H9 (cell line): ENCODE results near the gene SCRN2. TPM values are rescaled to one million over a fixed set of nuclear protein-coding genes. Genes with fewer than 3 reads are reported as not detected.

Experiments used
- DNase-seq: peaks from one replicate; pipeline ENCODE4 v3.0.0-alpha.2; 2017
- H2AFZ ChIP-seq: one replicate; pipeline ENCODE4 v1.6.1; 2013; ENCODE audit warnings: mild to moderate bottlenecking, low read length, control low read depth, moderate library complexity
- H2AK5ac ChIP-seq: 2 replicates; pipeline ENCODE4 v1.6.1; 2013; ENCODE audit warnings: low read length, control low read depth, mixed read lengths; ENCODE audit not compliant: insufficient read length
- H2BK120ac ChIP-seq: one replicate; pipeline ENCODE4 v1.6.1; 2013; ENCODE audit warnings: low read depth, mild to moderate bottlenecking, low read length, control low read depth, inconsistent platforms; ENCODE audit not compliant: poor library complexity, severe bottlenecking
- H2BK12ac ChIP-seq: 2 replicates; pipeline ENCODE4 v1.6.1; 2013; ENCODE audit warnings: low read length, control low read depth, mixed read lengths, low read depth; ENCODE audit not compliant: insufficient read length
- H2BK15ac ChIP-seq: 2 replicates; pipeline ENCODE4 v1.6.1; 2013; ENCODE audit warnings: low read depth, low read length, control low read depth
- H2BK20ac ChIP-seq: one replicate; pipeline ENCODE4 v1.6.1; 2013; ENCODE audit warnings: low read depth, mild to moderate bottlenecking, low read length, control low read depth, inconsistent platforms; ENCODE audit not compliant: poor library complexity, severe bottlenecking
- H2BK5ac ChIP-seq: 2 replicates; pipeline ENCODE4 v1.6.1; 2013; ENCODE audit warnings: low read length, control low read depth, mixed read lengths; ENCODE audit not compliant: insufficient read length
- H3K14ac ChIP-seq: 2 replicates; pipeline ENCODE4 v1.6.1; 2013; ENCODE audit warnings: low read length, control low read depth; ENCODE audit not compliant: insufficient read depth
- H3K18ac ChIP-seq: 2 replicates; pipeline ENCODE4 v1.6.1; 2013; ENCODE audit warnings: low read depth, mild to moderate bottlenecking, mixed read lengths, low read length, control low read depth; ENCODE audit not compliant: insufficient read length
- H3K23ac ChIP-seq: 2 replicates; pipeline ENCODE4 v1.6.1; 2013; ENCODE audit warnings: low read length, control low read depth, mixed read lengths, low read depth; ENCODE audit not compliant: insufficient read length
- H3K23me2 ChIP-seq: 2 replicates; pipeline ENCODE4 v1.6.1; 2013; ENCODE audit warnings: low read depth, mild to moderate bottlenecking, mixed read lengths, low read length, control low read depth; ENCODE audit not compliant: insufficient read length, poor library complexity, severe bottlenecking
- H3K27ac ChIP-seq: 2 replicates; pipeline ENCODE4 v1.5.1; 2013; ENCODE audit warnings: low read length, control low read depth, mixed read lengths, low read depth; ENCODE audit not compliant: insufficient read length
- H3K27me3 ChIP-seq: 2 replicates; pipeline ENCODE4 v1.6.1; 2013; ENCODE audit warnings: low read length, control low read depth, inconsistent platforms; ENCODE audit not compliant: insufficient read depth
- H3K4ac ChIP-seq: 2 replicates; pipeline ENCODE4 v1.6.1; 2013; ENCODE audit warnings: low read depth, mild to moderate bottlenecking, control low read depth, inconsistent platforms, low read length, moderate library complexity
- H3K4me1 ChIP-seq: 2 replicates; pipeline ENCODE4 v1.6.1; 2013; ENCODE audit warnings: low read length, control low read depth, inconsistent platforms; ENCODE audit not compliant: insufficient read depth
- H3K4me2 ChIP-seq: 2 replicates; pipeline ENCODE4 v1.6.1; 2013; ENCODE audit warnings: low read length, control low read depth, mixed read lengths; ENCODE audit not compliant: insufficient read length, insufficient read depth
- H3K56ac ChIP-seq: 2 replicates; pipeline ENCODE4 v1.6.1; 2013; ENCODE audit warnings: low read depth, mild to moderate bottlenecking, mixed read lengths, low read length, control low read depth; ENCODE audit not compliant: insufficient read length
- H3K79me1 ChIP-seq: 2 replicates; pipeline ENCODE4 v1.6.1; 2013; ENCODE audit warnings: low read depth, mild to moderate bottlenecking, moderate library complexity, low read length, control low read depth, inconsistent platforms; ENCODE audit not compliant: insufficient read depth, poor library complexity, severe bottlenecking
- H3K79me2 ChIP-seq: 2 replicates; pipeline ENCODE4 v1.6.1; 2013; ENCODE audit warnings: low read length, control low read depth, inconsistent platforms; ENCODE audit not compliant: insufficient read depth
- H3K9ac ChIP-seq: 2 replicates; pipeline ENCODE4 v1.6.1; 2013; ENCODE audit warnings: low read length, control low read depth, mixed read lengths; ENCODE audit not compliant: insufficient read length; ENCODE audit errors: extremely low read depth
- H3K9me3 ChIP-seq: one replicate; pipeline ENCODE4 v1.6.1; 2013; ENCODE audit warnings: low read depth, low read length, inconsistent platforms; ENCODE audit not compliant: control insufficient read depth
- H3T11ph ChIP-seq: one replicate; pipeline ENCODE4 v1.6.1; 2013; ENCODE audit warnings: mild to moderate bottlenecking, low read length, control low read depth, inconsistent platforms
- H4K20me1 ChIP-seq: one replicate; pipeline ENCODE4 v1.6.1; 2013; ENCODE audit not compliant: control insufficient read depth, insufficient read length, insufficient read depth
- H4K5ac ChIP-seq: 2 replicates; pipeline ENCODE4 v1.6.1; 2013; ENCODE audit warnings: low read depth, mild to moderate bottlenecking, mixed read lengths, low read length, control low read depth; ENCODE audit not compliant: insufficient read length
- H4K8ac ChIP-seq: replicated peaks from 2 replicates; pipeline ENCODE4 v1.6.1; 2013; ENCODE audit warnings: low read length, control low read depth, mixed read lengths, low read depth; ENCODE audit not compliant: insufficient read length
- H4K91ac ChIP-seq: 2 replicates; pipeline ENCODE4 v1.6.1; 2013; ENCODE audit warnings: low read depth, mild to moderate bottlenecking, moderate library complexity, mixed read lengths, low read length, control low read depth; ENCODE audit not compliant: insufficient read length
- H3K27ac Mint-ChIP-seq, 3 experiments: 2 replicates in 2 of 3; 3 replicates in 1 of 3; pipeline ENCODE4 v1.8.0; 2020 to 2021; ENCODE audit warnings: mixed read lengths in 3 of 3, mild to moderate bottlenecking in 1 of 3, moderate library complexity in 1 of 3
- H3K27me3 Mint-ChIP-seq: 2 replicates; pipeline ENCODE4 v1.8.0; 2021; ENCODE audit warnings: low read depth, mild to moderate bottlenecking, moderate library complexity, mixed read lengths
- H3K36me3 Mint-ChIP-seq, 3 experiments: 2 replicates in 2 of 3; 3 replicates in 1 of 3; pipeline ENCODE4 v1.8.0; 2020 to 2021; ENCODE audit warnings: low read depth in 3 of 3, mixed read lengths in 3 of 3; ENCODE audit not compliant: insufficient read depth in 1 of 3
- H3K4me1 Mint-ChIP-seq, 2 experiments: 2 replicates each; pipeline ENCODE4 v1.8.0; 2020; ENCODE audit warnings: mixed read lengths in 2 of 2
- H3K4me3 Mint-ChIP-seq, 2 experiments: 2 replicates in 1 of 2; 3 replicates in 1 of 2; pipeline ENCODE4 v1.8.0; 2020 to 2021; ENCODE audit warnings: mild to moderate bottlenecking in 2 of 2, mixed read lengths in 2 of 2, moderate library complexity in 1 of 2
- H3K9me3 Mint-ChIP-seq, 2 experiments: 2 replicates in 1 of 2; 3 replicates in 1 of 2; pipeline ENCODE4 v1.8.0; 2020; ENCODE audit warnings: mild to moderate bottlenecking in 2 of 2, mixed read lengths in 2 of 2, moderate library complexity in 1 of 2
- WGBS: extraction: QIAGEN DNeasy Blood & Tissue Kit; methylation state at CpG from one replicate; pipeline ENCODE4 v1.1.7; 2013; ENCODE audit warnings: missing lambda C conversion rate, low lambda C conversion rate, mixed read lengths; ENCODE audit not compliant: insufficient read length; ENCODE audit errors: extremely low coverage; 5-methylcytosine and 5-hydroxymethylcytosine counted together
- total RNA-seq: library from RNA; stranded (reverse); gene quantifications from 2 replicates; pipeline ENCODE4 v1.2.1, GENCODE V29; 2021
- TF ChIP-seq, protein P1 (sequence below): fragments of 200-600 bp; sonication (generic); conservative IDR thresholded peaks from 3 replicates; pipeline ENCODE4 v1.8.0; 2021; ENCODE audit warnings: antibody characterized with exemption, mild to moderate bottlenecking

Gene SCRN2
- total RNA-seq, 1 experiment from 2014 or later, result 34.0 TPM

DNA sequence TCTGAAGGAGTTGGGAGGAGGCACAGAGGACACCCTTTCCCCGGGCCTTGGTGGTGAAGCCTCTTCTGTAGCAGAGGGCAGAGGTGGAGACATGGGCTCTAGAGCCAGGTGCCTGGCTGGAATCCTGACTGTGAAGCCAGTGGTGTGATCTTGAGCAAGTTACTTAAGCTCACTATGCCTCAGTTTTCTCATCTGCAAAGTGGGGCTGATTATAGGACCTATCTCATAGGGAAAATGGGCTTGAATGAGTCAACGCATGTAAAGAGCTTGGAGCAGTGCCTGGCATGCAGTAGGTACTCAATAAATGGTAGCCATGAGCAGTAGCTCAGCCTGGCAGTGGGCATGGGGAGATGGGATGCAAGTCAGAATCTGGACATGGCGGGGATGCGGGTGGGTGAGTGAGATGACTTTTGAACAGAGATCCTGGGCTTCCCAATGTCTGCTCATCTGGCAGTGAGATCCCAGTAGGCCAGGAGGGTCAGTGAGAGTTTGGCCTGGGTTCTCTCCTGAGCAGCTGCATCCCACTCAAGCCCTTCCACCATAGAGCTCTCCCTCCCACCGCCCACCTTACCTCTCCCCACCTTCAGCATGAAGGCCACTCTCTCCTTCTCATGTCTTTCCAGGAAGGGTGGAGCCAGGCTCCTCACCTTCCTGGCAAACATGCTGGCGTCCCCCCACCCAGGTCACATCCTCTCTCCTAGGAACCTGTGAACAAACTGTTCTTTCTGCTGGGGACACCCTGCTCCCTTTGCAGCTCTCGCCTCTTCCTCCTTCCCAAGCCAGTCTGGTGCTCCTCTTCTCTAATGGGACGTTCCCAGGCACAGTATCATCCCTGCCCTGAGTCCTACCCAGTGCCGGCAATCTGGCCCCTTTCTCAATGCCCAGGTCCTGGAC, 41.9 kb upstream of the SCRN2 start:
- Histone ChIP-seq H3K27me3 (no peaks in the 10 kb centered on the region; the same call in 1 of the 2 replicates), H3K4ac (no peak overlapping the region), H3K79me2 (no peaks in the 10 kb centered on the region), H3K9me3 (no peaks in the 10 kb centered on the region), H3K23ac (no peak overlapping the region), H3K23me2 (no peaks in the 10 kb centered on the region), H3K9ac (no peak overlapping the region), H3T11ph (no peak overlapping the region), H2BK12ac (no peak overlapping the region), H3K79me1 (no peaks in the 10 kb centered on the region), H3K4me2 (no peak overlapping the region), H4K8ac (no peak overlapping the region), H4K91ac (no peak overlapping the region), H2BK15ac (no peak overlapping the region), H2BK20ac (no peak overlapping the region), H2AK5ac (no peak overlapping the region), H3K18ac (no peak overlapping the region), H4K20me1 (no peaks in the 10 kb centered on the region), H2BK120ac (no peak overlapping the region), H3K56ac (no peak overlapping the region), H3K14ac (no peak overlapping the region; the same call in 1 of the 2 replicates), H3K4me1 (peaks cover 3% of the 10 kb centered on the region; the same call in 1 of the 2 replicates), H4K5ac (no peak overlapping the region), H2AFZ (no peak overlapping the region), H2BK5ac (no peak overlapping the region), H3K27ac (no peak overlapping the region)
- Mint-ChIP-seq H3K27ac (no peak overlapping the region), H3K4me3 (no peak overlapping the region; a peak in 1 of 5 replicates), H3K4me1 (peaks cover 25 to 35% of the 10 kb centered on the region in 2 experiments), H3K9me3 (no peaks in the 10 kb centered on the region), H3K36me3 (no peaks in the 10 kb centered on the region), H3K27me3 (peaks cover 27% of the 10 kb centered on the region)
- WGBS, result no CpG with 5 or more reads among the region's 9 CpGs
- TF ChIP-seq, protein P1, sequence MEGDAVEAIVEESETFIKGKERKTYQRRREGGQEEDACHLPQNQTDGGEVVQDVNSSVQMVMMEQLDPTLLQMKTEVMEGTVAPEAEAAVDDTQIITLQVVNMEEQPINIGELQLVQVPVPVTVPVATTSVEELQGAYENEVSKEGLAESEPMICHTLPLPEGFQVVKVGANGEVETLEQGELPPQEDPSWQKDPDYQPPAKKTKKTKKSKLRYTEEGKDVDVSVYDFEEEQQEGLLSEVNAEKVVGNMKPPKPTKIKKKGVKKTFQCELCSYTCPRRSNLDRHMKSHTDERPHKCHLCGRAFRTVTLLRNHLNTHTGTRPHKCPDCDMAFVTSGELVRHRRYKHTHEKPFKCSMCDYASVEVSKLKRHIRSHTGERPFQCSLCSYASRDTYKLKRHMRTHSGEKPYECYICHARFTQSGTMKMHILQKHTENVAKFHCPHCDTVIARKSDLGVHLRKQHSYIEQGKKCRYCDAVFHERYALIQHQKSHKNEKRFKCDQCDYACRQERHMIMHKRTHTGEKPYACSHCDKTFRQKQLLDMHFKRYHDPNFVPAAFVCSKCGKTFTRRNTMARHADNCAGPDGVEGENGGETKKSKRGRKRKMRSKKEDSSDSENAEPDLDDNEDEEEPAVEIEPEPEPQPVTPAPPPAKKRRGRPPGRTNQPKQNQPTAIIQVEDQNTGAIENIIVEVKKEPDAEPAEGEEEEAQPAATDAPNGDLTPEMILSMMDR, result no peak
- no peak for DNase-seq
